Endothelial cell of umbilical vein (primary cell): ENCODE measurements around the gene TRIM65.

Experiments used
- CTCF ChIP-seq, 2 donors: IDR thresholded peaks; 1 replicate in 1 of 2; 2 replicates in 1 of 2; pipeline ENCODE4 v1.5.1; 2011; ENCODE audit warnings: low read length in 2 of 2, mild to moderate bottlenecking in 2 of 2, moderate library complexity in 2 of 2, control low read depth in 1 of 2, inconsistent platforms in 1 of 2, low read depth in 1 of 2; ENCODE audit not compliant: insufficient read depth in 1 of 2; ENCODE audit errors: extremely low read depth in 1 of 2
- MYC ChIP-seq: IDR thresholded peaks from one replicate; pipeline ENCODE4 v1.6.1; 2011; ENCODE audit warnings: mild to moderate bottlenecking, low read depth, low read length
- POLR2A ChIP-seq: IDR thresholded peaks from 2 replicates; pipeline ENCODE4 v1.6.1; 2012; ENCODE audit warnings: low read depth, mild to moderate bottlenecking, control low read depth, low read length

GRCh38 chr17:75943491-75943890 lies 46.7 kb upstream of the TRIM65 start:
- TF ChIP-seq CTCF (IDR thresholded peaks at IDR 0.05; ENCODE audit: extremely low read depth in 1 of 2, insufficient read depth in 1 of 2, low read depth in 1 of 2, low read length in 2 of 2) (no peak), MYC (no peak), POLR2A (no peak)
